NCI-H82 (cell line): ENCODE data around the gene ZNF569.
"Not testable (repeated sequence)": the region's sequence is repeated elsewhere in the genome, so short reads cannot be mapped to it uniquely, and the experiment has no call there.

Experiments
- DNase-seq: peaks from one replicate; lab custom pipeline; 2025; lab: John Stamatoyannopoulos, UW

Gene ZNF569

GRCh38 chr19:37466798-37467607 is at the start of gene ZNF569:
Gene ZNF569, minus strand, starts transcription at chr19:37467444. Its CDS starts 22,523 bp downstream, at chr19:37444921.
- peak; percentile 96 for DNase-seq

DNA sequence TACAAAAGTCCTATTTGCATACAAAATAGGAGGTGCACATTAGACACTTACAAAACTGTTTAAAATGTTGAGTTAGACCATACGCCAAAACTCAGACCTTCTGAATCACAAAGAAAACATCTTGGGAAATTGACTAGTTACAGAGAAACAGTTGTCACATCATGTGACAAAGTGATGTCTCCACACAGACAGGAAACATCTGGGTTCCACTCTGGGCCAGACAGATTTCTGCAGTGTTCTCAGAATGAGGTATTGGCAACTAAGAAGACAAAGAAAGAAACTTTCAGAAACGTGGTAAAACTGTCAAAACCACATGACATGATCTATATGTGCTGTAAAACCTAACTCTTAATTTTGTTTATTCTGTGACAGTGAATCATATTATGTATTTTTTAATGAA is 46.2 kb upstream of the ZNF569 start:
- no peak for DNase-seq

DNA sequence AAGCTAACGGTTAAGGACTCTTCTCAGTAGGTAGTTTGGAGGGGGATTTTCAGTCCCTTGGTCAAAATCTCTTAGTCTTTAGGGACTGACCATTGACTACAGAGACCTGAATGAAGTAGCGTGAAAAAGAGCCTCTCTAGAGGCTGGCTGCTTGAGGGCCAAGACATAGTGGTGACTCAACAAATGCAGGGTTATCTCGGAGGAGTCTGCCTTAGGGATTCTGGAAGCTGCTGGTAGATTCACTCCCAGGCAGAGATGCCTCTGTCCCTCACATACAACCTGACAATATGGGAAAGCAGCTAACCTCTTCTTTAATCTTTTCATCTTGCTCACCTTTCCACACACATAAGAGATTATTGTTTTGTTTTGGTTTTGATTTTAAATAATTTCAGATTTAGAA is 44.6 kb upstream of the ZNF569 start:
- no peak for DNase-seq

DNA sequence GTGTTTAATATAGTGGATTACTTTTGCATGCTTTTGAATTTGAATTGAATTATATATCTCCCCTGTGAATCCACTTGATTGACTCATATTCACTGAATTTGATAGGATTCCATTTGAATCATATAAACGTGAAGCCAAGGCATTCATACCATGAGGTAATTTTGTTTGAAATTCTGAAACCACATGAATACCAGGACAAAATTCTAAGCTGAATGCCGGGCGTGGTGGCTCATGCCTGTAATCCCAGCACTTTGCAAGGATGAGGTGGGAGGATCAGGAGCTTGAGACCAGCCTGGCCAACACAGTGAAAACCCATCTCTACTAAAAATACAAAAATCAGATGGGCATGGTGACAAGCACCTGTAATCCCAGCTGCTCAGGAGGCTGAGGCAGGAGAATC is 43.9 kb upstream of the ZNF569 start:
- no peak for DNase-seq

- no peak for DNase-seq
Observed at GRCh38 chr19:37507167-37507464, 39.9 kb upstream of the ZNF569 start.

GRCh38 chr19:37506387-37507166 is 39.3 kb upstream of the ZNF569 start, which contains the start of gene ZNF793:
Gene ZNF793, plus strand, starts transcription at chr19:37506939. Its CDS starts 16,501 bp downstream, at chr19:37523440.
- peak; percentile 77 for DNase-seq

DNA sequence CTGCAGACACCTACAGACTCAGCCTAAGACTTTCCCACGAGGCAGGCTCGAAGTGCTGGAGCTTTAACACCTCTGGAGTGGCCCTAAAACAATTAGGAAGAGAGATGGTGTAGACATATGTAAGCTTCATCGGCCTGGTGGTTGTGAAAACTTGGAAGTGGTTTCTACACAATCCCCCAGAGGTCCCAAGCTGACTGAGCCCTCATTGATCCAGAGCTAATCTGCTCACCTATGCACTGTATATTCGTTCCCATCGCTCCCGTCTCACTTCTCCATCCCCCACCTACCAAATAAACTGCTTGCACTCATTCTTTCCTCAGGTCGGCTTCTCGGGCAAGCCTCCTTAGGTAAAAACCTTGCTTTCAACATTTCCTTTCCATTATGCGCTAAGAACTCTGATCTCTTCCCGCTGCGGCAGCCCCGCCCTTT is 38.7 kb upstream of the ZNF569 start:
- peak; percentile 64 for DNase-seq

GRCh38 chr19:37492213-37492612 is 25.0 kb upstream of the ZNF569 start:
- no peak for DNase-seq

- no peak for DNase-seq
Observed at GRCh38 chr19:37484406-37485168, 17.3 kb upstream of the ZNF569 start.

- DNase-seq = no peak
Observed at GRCh38 chr19:37472165-37472564, 4.9 kb upstream of the ZNF569 start.

DNA sequence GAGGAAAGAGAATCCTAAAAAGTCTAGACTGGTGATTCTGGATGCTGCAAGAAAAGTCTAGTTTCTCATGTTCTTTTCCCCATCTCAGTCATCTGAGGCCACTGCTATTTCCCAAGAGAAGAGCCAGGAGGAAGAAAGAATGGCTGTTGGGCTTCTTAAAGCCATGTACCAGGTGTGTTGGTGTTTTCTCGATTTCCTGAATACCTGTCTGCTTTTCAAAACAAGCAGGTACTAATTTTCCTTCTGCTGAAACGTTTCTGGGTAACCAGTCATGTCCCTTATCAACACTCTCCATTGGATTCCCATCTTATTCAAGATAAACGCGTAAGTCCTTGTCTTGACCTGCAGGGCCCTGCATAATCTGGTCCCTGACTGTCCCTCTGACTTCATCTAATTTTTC is 3.0 kb upstream of the ZNF569 start:
- no peak for DNase-seq

DNA sequence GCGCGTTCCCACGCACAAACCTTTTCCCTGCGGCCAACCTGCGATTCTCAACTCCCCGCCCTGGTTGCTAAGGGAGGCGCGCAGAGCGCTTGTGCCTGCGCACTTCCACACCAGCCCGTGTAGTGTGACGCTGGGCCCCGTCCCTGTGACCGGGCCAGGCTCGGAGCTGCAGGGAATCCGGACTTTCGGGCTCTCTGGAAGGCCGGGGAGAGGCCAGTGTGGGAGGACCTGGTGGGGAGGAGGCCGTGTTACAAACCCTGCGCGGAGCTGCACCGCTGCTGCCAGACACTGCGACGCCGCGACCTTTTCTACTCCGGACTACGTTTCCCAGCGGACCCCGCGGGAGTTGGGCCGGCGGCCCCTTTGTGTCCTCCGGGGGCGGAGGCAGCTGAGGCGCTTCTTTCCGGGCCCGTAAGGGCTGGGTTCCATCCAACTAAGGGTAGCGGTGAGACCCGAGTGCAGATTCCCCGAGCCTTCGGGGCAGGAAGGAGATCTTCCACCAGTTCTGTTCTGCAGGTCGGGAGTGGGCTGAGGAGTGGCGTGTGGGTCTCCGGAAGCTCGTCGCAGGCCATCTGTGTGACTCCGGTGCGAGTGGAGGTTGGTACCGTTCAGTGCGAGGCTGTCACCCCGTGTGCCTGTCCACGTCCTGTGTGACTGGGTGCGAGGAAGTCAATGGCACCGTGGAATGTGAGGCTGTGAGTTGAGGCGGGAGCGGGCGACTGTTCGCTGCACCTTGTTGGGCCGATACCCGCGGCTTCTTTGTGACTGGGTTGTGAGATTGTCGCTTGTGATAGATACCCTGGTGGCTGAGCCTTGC is 1.9 kb upstream of the ZNF569 start, which contains the start of gene ZNF570:
ZNF570 (plus strand) TSS at position 396 of the 817 bp plus-strand sequence. CDS start 999 bp downstream, outside the sequence.
- peak; percentile 91 for DNase-seq

- DNase-seq = peak; percentile 23
Observed at GRCh38 chr19:37467608-37468090, 405 bp upstream of the ZNF569 start.

- DNase-seq = no peak
Observed at GRCh38 chr19:37466277-37466797, 907 bp downstream of the ZNF569 start.

GRCh38 chr19:37452500-37453245 is 14.6 kb downstream of the ZNF569 start:
- DNase-seq = no peak

- DNase-seq = no peak
Observed at GRCh38 chr19:37413313-37414084, 53.7 kb downstream of the ZNF569 start.

GRCh38 chr19:37412700-37413099 is 54.5 kb downstream of the ZNF569 start:
- no peak for DNase-seq

GRCh38 chr19:37406140-37406846 is 61.0 kb downstream of the ZNF569 start:
- DNase-seq = not testable (repeated sequence)

- no peak for DNase-seq
Observed at GRCh38 chr19:37403403-37403802, 63.8 kb downstream of the ZNF569 start.
